WTC11 (cell line): ENCODE data around the gene GLI1. TPM values are rescaled to one million over a fixed set of nuclear protein-coding genes. Genes with fewer than 3 reads are reported as not detected.

ENCODE experiments used
- ATAC-seq: fragments of 200-7000 bp; cut with Tn5 transposase; 2 replicates; pipeline ENCODE4 v1.10.0; 2021; ENCODE audit warnings: mild to moderate bottlenecking, moderate library complexity
- CTCF ChIA-PET: fragments of 300-600 bp; sonication (Branson Sonifier 250); formaldehyde crosslinking; loops from one replicate; lab custom pipeline; 2021; ENCODE audit warnings: antibody characterized with exemption; lab: Charles Lee
- POLR2A ChIA-PET: fragments of 350-600 bp; sonication (Branson Sonifier 250); formaldehyde crosslinking; loops from one replicate; lab custom pipeline; 2021; ENCODE audit warnings: antibody characterized with exemption; lab: Charles Lee
- DNase-seq: peaks from one replicate; pipeline ENCODE4 v3.0.0; 2021; ENCODE audit warnings: low spot score
- H3K27ac Mint-ChIP-seq: 2 replicates; pipeline ENCODE4 v1.8.0; 2021; ENCODE audit warnings: mixed read lengths
- H3K27me3 Mint-ChIP-seq: 2 replicates; pipeline ENCODE4 v1.8.0; 2021; ENCODE audit warnings: low read depth, mild to moderate bottlenecking, moderate library complexity, mixed read lengths
- H3K36me3 Mint-ChIP-seq: 2 replicates; pipeline ENCODE4 v1.8.0; 2021; ENCODE audit warnings: mixed read lengths
- H3K4me1 Mint-ChIP-seq: 2 replicates; pipeline ENCODE4 v1.8.0; 2022; ENCODE audit warnings: mixed read lengths
- H3K4me3 Mint-ChIP-seq: 2 replicates; pipeline ENCODE4 v1.8.0; 2021; ENCODE audit warnings: mild to moderate bottlenecking, moderate library complexity, mixed read lengths
- H3K9me3 Mint-ChIP-seq: 2 replicates; pipeline ENCODE4 v1.8.0; 2021; ENCODE audit warnings: mixed read lengths
- ARID4B ChIP-seq: sonication (generic); formaldehyde crosslinking; IDR thresholded peaks from 2 replicates; pipeline ENCODE4 v1.8.0; 2023; ENCODE audit warnings: missing genetic modification reagents, mild to moderate bottlenecking, borderline replicate concordance
- ATF1 ChIP-seq: sonication (generic); formaldehyde crosslinking; IDR thresholded peaks from 2 replicates; pipeline ENCODE4 v1.8.1; 2023; ENCODE audit warnings: mild to moderate bottlenecking, moderate library complexity, missing genetic modification reagents
- E2F5 ChIP-seq: sonication (generic); formaldehyde crosslinking; IDR thresholded peaks from 2 replicates; pipeline ENCODE4 v1.8.1; 2022; ENCODE audit warnings: mild to moderate bottlenecking, moderate library complexity, missing genetic modification reagents
- EMX1 ChIP-seq: fragments of 250-450 bp; sonication (Bioruptor Pico); IDR thresholded peaks from 2 replicates; pipeline ENCODE4 v1.8.0; 2021; ENCODE audit warnings: mild to moderate bottlenecking
- FOXJ3 ChIP-seq: sonication (generic); formaldehyde crosslinking; IDR thresholded peaks from 2 replicates; pipeline ENCODE4 v1.9.0; 2021; ENCODE audit warnings: missing genetic modification reagents, mild to moderate bottlenecking, borderline replicate concordance
- FOXK1 ChIP-seq: sonication (generic); formaldehyde crosslinking; IDR thresholded peaks from 2 replicates; pipeline ENCODE4 v1.8.0; 2022; ENCODE audit warnings: mild to moderate bottlenecking, moderate library complexity, missing genetic modification reagents
- GTF2I ChIP-seq: fragments of 250-450 bp; sonication (Bioruptor Pico); conservative IDR thresholded peaks from 2 replicates; pipeline ENCODE4 v1.4.0; 2021; ENCODE audit warnings: mild to moderate bottlenecking
- JAZF1 ChIP-seq: fragments of 250-450 bp; sonication (Bioruptor Pico); IDR thresholded peaks from 2 replicates; pipeline ENCODE4 v1.9.0; 2021; ENCODE audit warnings: moderate library complexity, mild to moderate bottlenecking, inconsistent platforms
- NFE2L1 ChIP-seq: sonication (generic); formaldehyde crosslinking; IDR thresholded peaks from 2 replicates; pipeline ENCODE4 v1.8.1; 2023; ENCODE audit warnings: missing genetic modification reagents
- PRDM15 ChIP-seq: sonication (generic); formaldehyde crosslinking; IDR thresholded peaks from 2 replicates; pipeline ENCODE4 v1.8.0; 2022; ENCODE audit warnings: missing genetic modification reagents
- RORB ChIP-seq: fragments of 250-450 bp; sonication (Bioruptor Pico); IDR thresholded peaks from 2 replicates; pipeline ENCODE4 v1.9.0; 2021; ENCODE audit warnings: mild to moderate bottlenecking
- TEAD1 ChIP-seq: sonication (generic); formaldehyde crosslinking; IDR thresholded peaks from 2 replicates; pipeline ENCODE4 v1.8.0; 2022; ENCODE audit warnings: mild to moderate bottlenecking, missing genetic modification reagents
- TP53 ChIP-seq: sonication (generic); formaldehyde crosslinking; IDR thresholded peaks from 2 replicates; pipeline ENCODE4 v1.8.1; 2023; ENCODE audit warnings: mild to moderate bottlenecking, missing genetic modification reagents
- ZNF317 ChIP-seq: sonication (generic); formaldehyde crosslinking; IDR thresholded peaks from 2 replicates; pipeline ENCODE4 v1.8.1; 2023; ENCODE audit warnings: low read depth, mild to moderate bottlenecking, moderate library complexity, missing genetic modification reagents, borderline replicate concordance
- ZNF396 ChIP-seq: fragments of 250-450 bp; sonication (Bioruptor Pico); IDR thresholded peaks from 2 replicates; pipeline ENCODE4 v1.8.0; 2021; ENCODE audit warnings: mild to moderate bottlenecking, moderate library complexity, borderline replicate concordance
- ZNF416 ChIP-seq: fragments of 250-450 bp; sonication (Bioruptor Pico); IDR thresholded peaks from 2 replicates; pipeline ENCODE4 v1.9.0; 2021; ENCODE audit warnings: mild to moderate bottlenecking, inconsistent platforms
- ZNF671 ChIP-seq: fragments of 250-450 bp; sonication (Bioruptor Pico); IDR thresholded peaks from 2 replicates; pipeline ENCODE4 v1.8.0; 2021; ENCODE audit warnings: mild to moderate bottlenecking
- total RNA-seq: library from RNA; stranded (reverse); gene quantifications from 3 replicates; pipeline ENCODE4 v1.2.3, GENCODE V29; 2021
- TF ChIP-seq, protein P1 (sequence below): sonication (generic); formaldehyde crosslinking; IDR thresholded peaks from 2 replicates; pipeline ENCODE4 v1.8.0; 2022; ENCODE audit warnings: mild to moderate bottlenecking, missing genetic modification reagents
- TF ChIP-seq, protein P2 (sequence below): fragments of 250-450 bp; sonication (Bioruptor Pico); conservative IDR thresholded peaks from 2 replicates; pipeline ENCODE4 v1.9.0; 2021; ENCODE audit warnings: mild to moderate bottlenecking
- TF ChIP-seq, protein P3 (sequence below): sonication (generic); formaldehyde crosslinking; IDR thresholded peaks from 2 replicates; pipeline ENCODE4 v1.8.1; 2023; ENCODE audit warnings: mild to moderate bottlenecking, missing genetic modification reagents
- TF ChIP-seq, protein P4 (sequence below): sonication (generic); formaldehyde crosslinking; IDR thresholded peaks from 2 replicates; pipeline ENCODE4 v1.8.0; 2022; ENCODE audit warnings: mild to moderate bottlenecking, missing genetic modification reagents

The GLI1 gene
- total RNA-seq, 1 experiment from 2014 or later = 16.2 TPM

- no peak for TF ChIP-seq ARID4B
- no peak for TF ChIP-seq EMX1 (CRISPR knock-in tag)
- TF ChIP-seq JAZF1 (CRISPR knock-in tag) = no peak
- TF ChIP-seq ZNF396 = no peak
- TF ChIP-seq, all 79 proteins: peak for 0
Observed at GRCh38 chr12:57512665-57513064, 53.1 kb downstream of the GLI1 start (continued).

- H3K4me3 Mint-ChIP-seq = no peak overlapping the region
- ATAC-seq (no peak), DNase-seq (no peak)
- H3K9me3 Mint-ChIP-seq = no peaks in the 10 kb centered on the region
- peaks cover under 1% of the 10 kb centered on the region for H3K4me1 Mint-ChIP-seq
- ChIA-PET CTCF (interaction anchor here (0.6 to 1.5 kb wide), 2 partner anchors 15 to 213 kb away, joined by 3 to 5 read pairs; no protein-coding TSS in a partner anchor), POLR2A (no interaction called here)
- H3K27ac Mint-ChIP-seq = no peak overlapping the region
- H3K36me3 Mint-ChIP-seq = peaks cover 86% of the 10 kb centered on the region
- H3K27me3 Mint-ChIP-seq = no peaks in the 10 kb centered on the region
- no peak for TF ChIP-seq TP53 (CRISPR knock-in tag)
- no peak for TF ChIP-seq PRDM15 (CRISPR knock-in tag)
- TF ChIP-seq, protein P1, sequence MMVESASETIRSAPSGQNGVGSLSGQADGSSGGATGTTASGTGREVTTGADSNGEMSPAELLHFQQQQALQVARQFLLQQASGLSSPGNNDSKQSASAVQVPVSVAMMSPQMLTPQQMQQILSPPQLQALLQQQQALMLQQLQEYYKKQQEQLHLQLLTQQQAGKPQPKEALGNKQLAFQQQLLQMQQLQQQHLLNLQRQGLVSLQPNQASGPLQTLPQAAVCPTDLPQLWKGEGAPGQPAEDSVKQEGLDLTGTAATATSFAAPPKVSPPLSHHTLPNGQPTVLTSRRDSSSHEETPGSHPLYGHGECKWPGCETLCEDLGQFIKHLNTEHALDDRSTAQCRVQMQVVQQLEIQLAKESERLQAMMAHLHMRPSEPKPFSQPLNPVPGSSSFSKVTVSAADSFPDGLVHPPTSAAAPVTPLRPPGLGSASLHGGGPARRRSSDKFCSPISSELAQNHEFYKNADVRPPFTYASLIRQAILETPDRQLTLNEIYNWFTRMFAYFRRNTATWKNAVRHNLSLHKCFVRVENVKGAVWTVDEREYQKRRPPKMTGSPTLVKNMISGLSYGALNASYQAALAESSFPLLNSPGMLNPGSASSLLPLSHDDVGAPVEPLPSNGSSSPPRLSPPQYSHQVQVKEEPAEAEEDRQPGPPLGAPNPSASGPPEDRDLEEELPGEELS (CRISPR knock-in tag) = no peak
- no peak for TF ChIP-seq E2F5 (CRISPR knock-in tag)
- TF ChIP-seq FOXK1 (CRISPR knock-in tag) = no peak
- no peak for TF ChIP-seq ZNF416
- TF ChIP-seq, protein P2, sequence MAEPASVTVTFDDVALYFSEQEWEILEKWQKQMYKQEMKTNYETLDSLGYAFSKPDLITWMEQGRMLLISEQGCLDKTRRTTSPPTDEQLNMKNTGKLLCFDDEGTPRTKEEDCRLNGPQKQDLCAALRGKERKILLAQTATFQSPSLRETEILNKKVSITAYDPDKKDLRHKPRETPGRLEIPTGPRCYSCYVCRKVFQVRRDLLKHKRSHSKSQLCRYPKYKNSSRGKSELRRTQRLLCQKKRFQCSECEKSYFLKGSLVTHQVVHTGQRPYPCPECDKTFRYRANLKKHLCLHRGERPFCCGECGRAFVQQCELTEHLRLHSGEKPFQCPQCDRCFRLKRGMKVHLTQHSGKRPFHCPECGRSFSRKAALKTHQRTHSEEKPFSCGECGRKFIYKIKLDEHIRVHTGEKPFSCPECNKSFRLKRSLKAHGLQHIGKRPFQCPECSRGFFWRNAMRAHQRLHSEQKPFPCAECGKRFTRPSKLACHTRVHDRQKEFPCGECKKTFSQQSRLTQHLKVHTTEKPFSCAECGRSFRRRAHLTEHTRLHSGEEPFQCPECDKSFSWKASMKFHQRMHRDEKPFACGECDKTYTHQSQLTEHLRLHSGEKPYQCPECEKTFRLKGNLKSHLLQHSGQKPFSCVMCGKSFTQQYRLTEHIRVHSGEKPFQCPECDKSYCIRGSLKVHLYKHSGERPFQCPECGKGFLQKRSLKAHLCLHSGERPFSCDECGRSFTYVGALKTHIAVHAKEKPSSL (CRISPR knock-in tag) = no peak
- TF ChIP-seq ZNF671 (CRISPR knock-in tag) = no peak
- TF ChIP-seq, protein P3, sequence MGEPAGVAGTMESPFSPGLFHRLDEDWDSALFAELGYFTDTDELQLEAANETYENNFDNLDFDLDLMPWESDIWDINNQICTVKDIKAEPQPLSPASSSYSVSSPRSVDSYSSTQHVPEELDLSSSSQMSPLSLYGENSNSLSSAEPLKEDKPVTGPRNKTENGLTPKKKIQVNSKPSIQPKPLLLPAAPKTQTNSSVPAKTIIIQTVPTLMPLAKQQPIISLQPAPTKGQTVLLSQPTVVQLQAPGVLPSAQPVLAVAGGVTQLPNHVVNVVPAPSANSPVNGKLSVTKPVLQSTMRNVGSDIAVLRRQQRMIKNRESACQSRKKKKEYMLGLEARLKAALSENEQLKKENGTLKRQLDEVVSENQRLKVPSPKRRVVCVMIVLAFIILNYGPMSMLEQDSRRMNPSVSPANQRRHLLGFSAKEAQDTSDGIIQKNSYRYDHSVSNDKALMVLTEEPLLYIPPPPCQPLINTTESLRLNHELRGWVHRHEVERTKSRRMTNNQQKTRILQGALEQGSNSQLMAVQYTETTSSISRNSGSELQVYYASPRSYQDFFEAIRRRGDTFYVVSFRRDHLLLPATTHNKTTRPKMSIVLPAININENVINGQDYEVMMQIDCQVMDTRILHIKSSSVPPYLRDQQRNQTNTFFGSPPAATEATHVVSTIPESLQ (CRISPR knock-in tag) = no peak
- no peak for TF ChIP-seq NFE2L1 (CRISPR knock-in tag)
- no peak for TF ChIP-seq FOXJ3 (CRISPR knock-in tag)
- TF ChIP-seq TEAD1 (CRISPR knock-in tag) = no peak
- no peak for TF ChIP-seq GTF2I
- TF ChIP-seq ZNF317 (CRISPR knock-in tag) = no peak
- TF ChIP-seq RORB (CRISPR knock-in tag) = no peak
- no peak for TF ChIP-seq ATF1
- TF ChIP-seq, protein P4, sequence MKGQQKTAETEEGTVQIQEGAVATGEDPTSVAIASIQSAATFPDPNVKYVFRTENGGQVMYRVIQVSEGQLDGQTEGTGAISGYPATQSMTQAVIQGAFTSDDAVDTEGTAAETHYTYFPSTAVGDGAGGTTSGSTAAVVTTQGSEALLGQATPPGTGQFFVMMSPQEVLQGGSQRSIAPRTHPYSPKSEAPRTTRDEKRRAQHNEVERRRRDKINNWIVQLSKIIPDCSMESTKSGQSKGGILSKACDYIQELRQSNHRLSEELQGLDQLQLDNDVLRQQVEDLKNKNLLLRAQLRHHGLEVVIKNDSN (CRISPR knock-in tag) = no peak
Observed at GRCh38 chr12:57513266-57513665, 53.7 kb downstream of the GLI1 start.
